Mesodermal cell (in vitro differentiated cells): ENCODE data around the gene RAPGEF1.

Source experiments
- H3K27ac ChIP-seq: 2 replicates; pipeline ENCODE4 v1.7.0; 2013; ENCODE audit warnings: mild to moderate bottlenecking, low read depth, low read length, moderate library complexity; ENCODE audit not compliant: severe bottlenecking
- H3K36me3 ChIP-seq: 2 replicates; pipeline ENCODE4 v1.7.1; 2013; ENCODE audit warnings: mild to moderate bottlenecking, low read length, moderate library complexity; ENCODE audit not compliant: control insufficient read depth, insufficient read depth
- H3K4me1 ChIP-seq: one replicate; pipeline ENCODE4 v1.7.1; 2013; ENCODE audit warnings: mild to moderate bottlenecking, low read length; ENCODE audit not compliant: insufficient read depth, control insufficient read depth, poor library complexity, severe bottlenecking
- H3K4me3 ChIP-seq: 2 replicates; pipeline ENCODE4 v1.7.0; 2013; ENCODE audit warnings: low read length, control low read depth, mild to moderate bottlenecking; ENCODE audit not compliant: insufficient read depth, poor library complexity, severe bottlenecking; ENCODE audit errors: extremely low read depth
- H3K9me3 ChIP-seq: 2 replicates; pipeline ENCODE4 v1.7.1; 2013; ENCODE audit warnings: mild to moderate bottlenecking, low read length, moderate library complexity; ENCODE audit not compliant: control insufficient read depth
- WGBS, 2 experiments: methylation state at CpG; one replicate each; pipeline ENCODE4 v1.1.5; 2013; ENCODE audit warnings: missing lambda C conversion rate in 2 of 2; ENCODE audit not compliant: insufficient coverage in 2 of 2; 5-methylcytosine and 5-hydroxymethylcytosine counted together

Gene RAPGEF1

GRCh38 chr9:131707050-131707449 is 32.8 kb downstream of the RAPGEF1 start:
- WGBS, 2 experiments, result 89% methylated on average over 3 of the region's 5 CpGs; no CpG with 5 or more reads in 1 of the 2 experiments
- Histone ChIP-seq H3K4me1 (peaks cover 48% of the 10 kb centered on the region), H3K27ac (no peak overlapping the region), H3K9me3 (no peaks in the 10 kb centered on the region), H3K36me3 (no peaks in the 10 kb centered on the region), H3K4me3 (no peak overlapping the region)

GRCh38 chr9:131706608-131706970 is 33.3 kb downstream of the RAPGEF1 start:
- WGBS, 2 experiments, result 96% methylated on average over 4 to 6 of the region's 6 CpGs
- H3K4me3 ChIP-seq, result no peak overlapping the region
- H3K27ac ChIP-seq, result no peak overlapping the region
- H3K9me3 ChIP-seq, result no peaks in the 10 kb centered on the region
- H3K4me1 ChIP-seq, result peaks cover 50% of the 10 kb centered on the region
- no peaks in the 10 kb centered on the region for H3K36me3 ChIP-seq

DNA sequence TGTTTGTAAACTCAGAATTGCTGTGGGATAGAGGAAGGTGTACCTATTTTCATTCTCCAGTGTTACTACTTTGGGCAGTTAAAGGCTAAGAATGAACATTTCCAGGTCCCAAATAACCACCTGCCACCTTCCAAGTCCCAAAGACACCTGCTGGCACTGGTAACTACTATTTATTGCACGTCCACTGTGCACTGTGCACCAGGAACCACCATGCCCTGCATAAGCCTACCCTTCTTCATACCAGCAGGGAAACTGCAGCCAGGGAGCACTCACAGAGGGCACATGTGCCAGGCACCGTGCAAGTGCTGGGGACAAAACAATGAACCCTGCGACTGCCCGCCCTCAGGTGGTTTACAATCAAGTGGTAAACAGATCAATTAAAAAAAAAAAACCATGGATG is 34.9 kb downstream of the RAPGEF1 start:
- Histone ChIP-seq H3K4me1 (peaks cover 47% of the 10 kb centered on the region), H3K9me3 (no peaks in the 10 kb centered on the region), H3K4me3 (no peak overlapping the region), H3K36me3 (no peaks in the 10 kb centered on the region), H3K27ac (no peak overlapping the region)
- WGBS, 2 experiments, result 83 to 100% methylated on average over 1 of the region's 4 CpGs

- Histone ChIP-seq H3K27ac (no peak overlapping the region), H3K4me1 (peaks cover 44% of the 10 kb centered on the region), H3K9me3 (no peaks in the 10 kb centered on the region), H3K36me3 (no peaks in the 10 kb centered on the region), H3K4me3 (no peak overlapping the region)
- 91 to 92% methylated on average over 2 to 3 of the region's 5 CpGs for WGBS, 2 experiments
Measured at GRCh38 chr9:131704141-131704983, 35.5 kb downstream of the RAPGEF1 start.

GRCh38 chr9:131703697-131704096 is 36.2 kb downstream of the RAPGEF1 start:
- Histone ChIP-seq H3K4me3 (no peak overlapping the region), H3K9me3 (no peaks in the 10 kb centered on the region), H3K4me1 (peaks cover 46% of the 10 kb centered on the region), H3K27ac (no peak overlapping the region), H3K36me3 (no peaks in the 10 kb centered on the region)
- 90 to 97% methylated on average over 2 of the region's 4 CpGs for WGBS, 2 experiments

DNA sequence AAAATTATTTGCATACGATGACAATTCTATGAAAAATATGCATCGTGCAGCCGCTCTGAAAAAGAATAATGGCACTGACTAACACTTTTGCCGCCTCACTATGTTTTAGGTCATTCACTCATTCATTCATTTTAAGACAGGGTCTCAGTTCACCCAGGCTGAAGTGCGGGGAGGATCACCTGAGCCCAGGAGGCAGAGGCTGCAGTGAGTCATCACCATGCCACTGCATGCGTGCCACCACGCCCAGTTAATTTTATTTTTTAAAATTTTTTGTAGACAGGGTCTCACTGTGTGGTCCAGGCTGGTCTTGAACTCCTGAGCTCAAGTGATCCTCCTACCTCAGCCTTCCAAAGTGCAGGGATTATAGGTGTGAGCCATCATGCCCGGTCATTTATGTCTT is 37.0 kb downstream of the RAPGEF1 start:
- H3K9me3 ChIP-seq, result no peaks in the 10 kb centered on the region
- WGBS, 2 experiments, result 98 to 100% methylated on average over 5 to 6 of the region's 8 CpGs

GRCh38 chr9:131701789-131702337 is 38.0 kb downstream of the RAPGEF1 start:
- Histone ChIP-seq H3K27ac (peak overlapping the region; percentile 47), H3K4me3 (no peak overlapping the region), H3K36me3 (no peaks in the 10 kb centered on the region), H3K9me3 (no peaks in the 10 kb centered on the region), H3K4me1 (peaks cover 52% of the 10 kb centered on the region)
- 59 to 62% methylated on average over 4 to 6 of the region's 6 CpGs for WGBS, 2 experiments

More for the DNA sequence above, 37.0 kb downstream of the RAPGEF1 start:
- peaks cover 45% of the 10 kb centered on the region for H3K4me1 ChIP-seq
- H3K4me3 ChIP-seq, result no peak overlapping the region
- H3K27ac ChIP-seq, result no peak overlapping the region
- no peaks in the 10 kb centered on the region for H3K36me3 ChIP-seq

GRCh38 chr9:131701436-131701781 is 38.5 kb downstream of the RAPGEF1 start:
- H3K9me3 ChIP-seq, result no peaks in the 10 kb centered on the region
- peaks cover 53% of the 10 kb centered on the region for H3K4me1 ChIP-seq
- no peak overlapping the region for H3K4me3 ChIP-seq
- H3K36me3 ChIP-seq, result no peaks in the 10 kb centered on the region
- no peak overlapping the region for H3K27ac ChIP-seq
- no CpG with 5 or more reads among the region's 1 CpG for WGBS, 2 experiments

DNA sequence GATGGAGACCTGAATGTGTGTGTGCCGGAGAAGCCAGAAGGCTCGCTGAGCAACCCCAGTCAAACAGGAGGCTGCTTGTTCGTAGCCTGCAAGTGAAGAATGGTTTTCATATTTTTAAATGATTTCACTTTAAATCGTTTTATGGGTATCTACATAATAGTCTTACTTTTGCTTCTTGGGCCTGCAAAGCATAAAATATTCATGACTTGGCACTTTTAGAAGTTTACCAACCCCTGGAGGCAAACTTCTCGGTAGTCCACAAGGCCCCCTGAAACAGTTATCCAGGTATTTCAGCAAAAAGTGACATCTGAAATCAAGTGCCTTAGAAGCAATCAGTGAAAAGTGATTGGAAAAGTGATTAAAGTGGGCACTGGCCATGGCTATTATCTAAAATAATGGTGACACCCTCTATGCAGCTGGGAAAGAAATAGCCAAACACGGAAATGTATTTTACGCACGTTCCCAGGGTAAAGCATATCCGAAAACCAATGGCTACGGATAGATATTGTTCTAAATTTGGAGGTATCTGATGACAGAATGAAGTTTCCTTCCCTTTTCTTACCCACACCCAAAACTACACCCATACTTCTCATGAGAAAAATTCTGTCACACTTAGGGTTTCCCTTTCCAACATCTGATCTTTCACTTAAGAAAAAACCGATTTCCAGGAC is 39.0 kb downstream of the RAPGEF1 start:
- WGBS, 2 experiments, result 94 to 96% methylated on average over 2 to 3 of the region's 11 CpGs
- H3K36me3 ChIP-seq, result no peaks in the 10 kb centered on the region
- H3K27ac ChIP-seq, result no peak overlapping the region
- no peak overlapping the region for H3K4me3 ChIP-seq
- peaks cover 50% of the 10 kb centered on the region for H3K4me1 ChIP-seq
- no peaks in the 10 kb centered on the region for H3K9me3 ChIP-seq

DNA sequence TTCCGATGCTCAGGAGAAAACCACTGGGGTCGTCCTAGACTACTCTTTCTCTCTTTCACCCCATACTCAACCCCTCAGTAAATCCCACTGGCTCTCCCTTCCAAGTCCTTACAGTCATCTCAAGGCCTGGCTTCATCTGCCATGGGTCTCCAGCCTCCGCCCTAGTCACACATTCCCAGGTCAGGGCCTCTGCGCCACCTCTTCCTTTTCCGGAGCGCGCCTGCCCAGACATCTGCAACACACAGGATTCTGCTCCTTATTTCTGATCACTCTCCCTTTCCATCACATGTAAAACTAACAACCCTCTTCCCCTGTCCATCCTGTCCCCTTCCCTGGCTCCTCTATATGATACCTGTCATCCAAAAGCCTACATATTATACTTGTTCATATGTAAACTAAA is 39.8 kb downstream of the RAPGEF1 start:
- H3K27ac ChIP-seq, result no peak overlapping the region
- no peak overlapping the region for H3K4me3 ChIP-seq
- 96 to 98% methylated on average over 7 of the region's 7 CpGs for WGBS, 2 experiments
- H3K36me3 ChIP-seq, result no peaks in the 10 kb centered on the region
- H3K9me3 ChIP-seq, result no peaks in the 10 kb centered on the region
- peaks cover 51% of the 10 kb centered on the region for H3K4me1 ChIP-seq

GRCh38 chr9:131698618-131698985 is 41.3 kb downstream of the RAPGEF1 start:
- Histone ChIP-seq H3K4me1 (peaks cover 64% of the 10 kb centered on the region), H3K4me3 (no peak overlapping the region), H3K9me3 (no peaks in the 10 kb centered on the region), H3K36me3 (no peaks in the 10 kb centered on the region), H3K27ac (no peak overlapping the region)
- 88 to 89% methylated on average over 2 to 4 of the region's 4 CpGs for WGBS, 2 experiments
